Measurements from ENCODE around the gene OR8B3. TPM values are rescaled to one million over a fixed set of nuclear protein-coding genes. Genes with fewer than 3 reads are reported as not detected.

The OR8B3 gene
- polyA plus RNA-seq, 1 of the 3 experiments (the other 2 are of a cell fraction) = not detected

DNA sequence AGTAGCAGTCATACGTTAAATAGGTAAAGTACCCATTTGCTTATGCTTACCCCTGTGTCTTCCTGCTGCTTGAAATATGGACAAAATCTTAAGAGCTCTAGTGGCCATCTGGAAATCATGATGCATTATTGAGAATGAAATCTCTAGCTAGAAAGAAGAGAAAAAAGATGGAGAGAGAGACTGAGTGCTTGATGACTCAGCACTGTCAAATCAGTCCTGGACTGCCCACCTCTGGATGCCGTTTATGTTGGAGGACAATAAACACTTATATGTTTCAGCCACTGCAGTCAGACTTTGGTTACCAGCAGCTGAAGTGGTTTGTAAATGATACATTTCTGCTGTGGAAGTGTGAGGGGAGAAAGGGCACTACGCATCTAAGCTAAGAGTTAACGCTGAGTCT lies 22.2 kb upstream of the OR8B3 start:
- Histone ChIP-seq H3K36me3 (replicated peaks in 1 of 2; ENCODE audit: control insufficient read depth in 1 of 2, insufficient read depth in 2 of 2, low read length in 1 of 2) (no peaks in the 10 kb centered on the region), H3K4me1 (ENCODE audit: control insufficient read depth in 1 of 2, insufficient read depth in 2 of 2, low read depth in 1 of 2, low read length in 1 of 2) (no peaks in the 10 kb centered on the region), H3F3A (replicated peaks; ENCODE audit: insufficient read depth) (no peaks in the 10 kb centered on the region), H3K9ac (no peak overlapping the region), H3K4me2 (no peak overlapping the region), H3K9me2 (no peaks in the 10 kb centered on the region; the same call in 1 of the 2 replicates), H3K9me3 (no peaks in the 10 kb centered on the region), H3K27me3 (ENCODE audit: insufficient read depth) (no peaks in the 10 kb centered on the region; the same call in 1 of the 2 replicates), H2AFZ (ENCODE audit: low read depth) (no peak overlapping the region), H3K4me3 (ENCODE audit: low read depth in 2 of 2, low read length in 1 of 2) (no peak overlapping the region), H4K20me1 (ENCODE audit: insufficient read depth) (no peaks in the 10 kb centered on the region), H3K27ac (ENCODE audit: low read depth in 2 of 2, low read length in 1 of 2) (no peak overlapping the region), H3K79me2 (ENCODE audit: insufficient read depth) (no peaks in the 10 kb centered on the region)
- no peak for DNase-seq
- ChIA-PET POLR2A (no interaction called here), CTCF (interaction anchor here (1.5 kb wide), 1 partner anchor 10 kb away, joined by 5 read pairs; no protein-coding TSS in a partner anchor)
- WGBS (ENCODE audit: low lambda C conversion rate) = 1% methylated on average over 4 of the region's 4 CpGs
- TF ChIP-seq TCF12 (IDR thresholded peaks at IDR 0.05) (peak; percentile 17; the same call in 1 of the 2 replicates), MEF2A (IDR thresholded peaks at IDR 0.05; ENCODE audit: borderline replicate concordance, low read depth) (no peak)

DNA sequence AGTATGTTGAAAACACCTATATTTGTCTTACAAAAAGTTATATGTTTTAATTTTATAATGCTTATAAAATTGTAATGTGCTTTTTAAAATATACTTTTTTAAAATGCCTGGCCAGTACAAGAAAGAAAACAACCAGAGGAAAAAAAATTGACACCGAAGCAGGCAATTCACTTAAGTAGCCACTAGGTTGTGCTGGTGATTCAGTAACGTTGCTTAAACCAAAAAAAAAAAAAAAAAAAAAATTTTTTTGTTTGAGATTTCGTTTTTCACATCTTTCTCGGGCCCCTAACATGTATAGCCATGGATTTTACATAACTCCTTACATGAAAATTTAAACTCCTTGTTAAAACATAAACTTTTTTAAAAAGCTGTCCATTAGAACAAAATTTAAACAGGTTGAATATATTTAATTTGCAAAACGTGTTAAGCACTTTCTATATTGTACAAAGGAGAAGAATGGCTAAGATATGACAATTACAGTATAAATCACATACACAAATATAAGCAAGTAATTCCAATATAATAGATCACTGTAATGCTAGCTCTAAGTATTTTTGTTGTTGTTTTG lies 16.6 kb upstream of the OR8B3 start:
- Histone ChIP-seq H3K4me3 (ENCODE audit: low read depth in 2 of 2, low read length in 1 of 2) (no peak overlapping the region), H4K20me1 (ENCODE audit: insufficient read depth) (no peaks in the 10 kb centered on the region), H3K4me1 (ENCODE audit: control insufficient read depth in 1 of 2, insufficient read depth in 2 of 2, low read depth in 1 of 2, low read length in 1 of 2) (no peaks in the 10 kb centered on the region), H3K79me2 (ENCODE audit: insufficient read depth) (no peaks in the 10 kb centered on the region), H3K9me2 (no peaks in the 10 kb centered on the region; the same call in 1 of the 2 replicates), H2AFZ (ENCODE audit: low read depth) (no peak overlapping the region), H3K27ac (ENCODE audit: low read depth in 2 of 2, low read length in 1 of 2) (no peak overlapping the region), H3K9ac (no peak overlapping the region), H3K27me3 (ENCODE audit: insufficient read depth) (peaks cover 9% of the 10 kb centered on the region; the same call in 1 of the 2 replicates), H3K9me3 (no peaks in the 10 kb centered on the region), H3K4me2 (no peak overlapping the region), H3K36me3 (replicated peaks in 1 of 2; ENCODE audit: control insufficient read depth in 1 of 2, insufficient read depth in 2 of 2, low read length in 1 of 2) (no peaks in the 10 kb centered on the region), H3F3A (replicated peaks; ENCODE audit: insufficient read depth) (no peaks in the 10 kb centered on the region)
- POLR2A ChIA-PET = no interaction called here
- CTCF ChIA-PET = interaction anchor here (0.9 to 3.8 kb wide), 5 partner anchors 9 to 170 kb away, joined by 3 to 18 read pairs (median 3); no protein-coding TSS in a partner anchor
- no peak for TF ChIP-seq TEAD4 (IDR thresholded peaks at IDR 0.05; ENCODE audit: borderline replicate concordance, insufficient read depth)
- TF ChIP-seq ELF1 (IDR thresholded peaks at IDR 0.05) = no peak
- TF ChIP-seq, protein P1, sequence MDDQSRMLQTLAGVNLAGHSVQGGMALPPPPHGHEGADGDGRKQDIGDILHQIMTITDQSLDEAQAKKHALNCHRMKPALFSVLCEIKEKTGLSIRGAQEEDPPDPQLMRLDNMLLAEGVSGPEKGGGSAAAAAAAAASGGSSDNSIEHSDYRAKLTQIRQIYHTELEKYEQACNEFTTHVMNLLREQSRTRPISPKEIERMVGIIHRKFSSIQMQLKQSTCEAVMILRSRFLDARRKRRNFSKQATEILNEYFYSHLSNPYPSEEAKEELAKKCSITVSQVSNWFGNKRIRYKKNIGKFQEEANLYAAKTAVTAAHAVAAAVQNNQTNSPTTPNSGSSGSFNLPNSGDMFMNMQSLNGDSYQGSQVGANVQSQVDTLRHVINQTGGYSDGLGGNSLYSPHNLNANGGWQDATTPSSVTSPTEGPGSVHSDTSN (IDR thresholded peaks at IDR 0.05) = no peak
- TF ChIP-seq RXRA (IDR thresholded peaks at IDR 0.05; ENCODE audit: borderline replicate concordance, low read depth) = no peak
- TF ChIP-seq, protein P2, sequence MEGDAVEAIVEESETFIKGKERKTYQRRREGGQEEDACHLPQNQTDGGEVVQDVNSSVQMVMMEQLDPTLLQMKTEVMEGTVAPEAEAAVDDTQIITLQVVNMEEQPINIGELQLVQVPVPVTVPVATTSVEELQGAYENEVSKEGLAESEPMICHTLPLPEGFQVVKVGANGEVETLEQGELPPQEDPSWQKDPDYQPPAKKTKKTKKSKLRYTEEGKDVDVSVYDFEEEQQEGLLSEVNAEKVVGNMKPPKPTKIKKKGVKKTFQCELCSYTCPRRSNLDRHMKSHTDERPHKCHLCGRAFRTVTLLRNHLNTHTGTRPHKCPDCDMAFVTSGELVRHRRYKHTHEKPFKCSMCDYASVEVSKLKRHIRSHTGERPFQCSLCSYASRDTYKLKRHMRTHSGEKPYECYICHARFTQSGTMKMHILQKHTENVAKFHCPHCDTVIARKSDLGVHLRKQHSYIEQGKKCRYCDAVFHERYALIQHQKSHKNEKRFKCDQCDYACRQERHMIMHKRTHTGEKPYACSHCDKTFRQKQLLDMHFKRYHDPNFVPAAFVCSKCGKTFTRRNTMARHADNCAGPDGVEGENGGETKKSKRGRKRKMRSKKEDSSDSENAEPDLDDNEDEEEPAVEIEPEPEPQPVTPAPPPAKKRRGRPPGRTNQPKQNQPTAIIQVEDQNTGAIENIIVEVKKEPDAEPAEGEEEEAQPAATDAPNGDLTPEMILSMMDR (IDR thresholded peaks at IDR 0.05) = peak; percentile 59
- TF ChIP-seq, protein P3, sequence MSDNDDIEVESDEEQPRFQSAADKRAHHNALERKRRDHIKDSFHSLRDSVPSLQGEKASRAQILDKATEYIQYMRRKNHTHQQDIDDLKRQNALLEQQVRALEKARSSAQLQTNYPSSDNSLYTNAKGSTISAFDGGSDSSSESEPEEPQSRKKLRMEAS (IDR thresholded peaks at IDR 0.05; ENCODE audit: low read depth) = no peak
- peak; percentile 38; the same call in 1 of the 2 replicates for TF ChIP-seq RAD21 (IDR thresholded peaks at IDR 0.05; ENCODE audit: low read length)
- no peak for DNase-seq
- WGBS (ENCODE audit: low lambda C conversion rate) = 3% methylated on average over 5 of the region's 5 CpGs
